HG03039 (cell line): Measurements from ENCODE around the gene ENG.

Source experiments
- ATAC-seq: cut with Tn5 transposase; IDR thresholded peaks from one replicate; pipeline ENCODE4 v1.9.1; 2021; ENCODE audit warnings: mild to moderate bottlenecking, moderate library complexity; ENCODE audit not compliant: unreplicated experiment

Gene ENG

DNA sequence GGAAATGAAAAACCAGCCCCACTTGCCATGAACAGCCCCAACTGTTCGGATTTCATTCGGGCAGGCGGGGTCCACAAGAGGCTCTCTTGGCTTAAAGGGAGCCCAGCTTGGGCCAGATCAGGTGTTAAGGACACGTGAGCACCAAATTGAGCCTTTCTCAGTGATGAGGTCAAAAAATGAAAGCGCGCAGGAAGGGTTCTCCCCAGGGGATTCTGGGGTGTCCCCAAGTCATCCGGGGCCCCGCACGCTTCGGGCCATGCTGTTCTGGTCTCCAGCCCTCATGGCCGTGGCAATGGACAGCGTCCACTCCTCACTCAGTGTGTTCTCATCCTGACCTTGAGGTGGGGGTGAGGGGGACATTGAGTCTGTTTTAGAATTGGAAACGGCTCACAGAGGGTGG, 12.1 kb upstream of the ENG start:
- no peak for ATAC-seq

- ATAC-seq = no peak
These were observed 11.4 kb upstream of the ENG start for GRCh38 chr9:127865645-127866464.

DNA sequence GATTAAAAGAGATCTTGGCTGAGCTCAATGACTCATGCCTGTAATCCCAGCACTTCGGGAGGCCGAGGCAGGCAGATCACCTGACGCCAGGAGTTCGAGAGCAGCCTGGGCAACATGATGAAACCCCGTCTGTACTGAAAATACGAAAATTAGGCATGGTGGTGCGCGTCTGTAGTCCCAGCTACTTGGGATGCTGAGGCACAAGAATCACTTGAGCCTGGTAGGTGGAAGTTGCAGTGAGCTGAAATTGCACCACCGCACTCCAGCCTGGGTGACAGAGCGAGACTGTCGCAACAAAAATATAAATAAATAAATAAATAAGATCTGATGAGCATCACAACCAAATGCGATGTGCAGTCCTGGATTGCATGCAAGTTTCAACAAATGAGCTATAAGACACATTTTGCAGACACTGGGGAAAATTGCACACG, 8.7 kb upstream of the ENG start:
- no peak for ATAC-seq

- ATAC-seq = no peak
These were observed 7.9 kb upstream of the ENG start for GRCh38 chr9:127862075-127863011.

DNA sequence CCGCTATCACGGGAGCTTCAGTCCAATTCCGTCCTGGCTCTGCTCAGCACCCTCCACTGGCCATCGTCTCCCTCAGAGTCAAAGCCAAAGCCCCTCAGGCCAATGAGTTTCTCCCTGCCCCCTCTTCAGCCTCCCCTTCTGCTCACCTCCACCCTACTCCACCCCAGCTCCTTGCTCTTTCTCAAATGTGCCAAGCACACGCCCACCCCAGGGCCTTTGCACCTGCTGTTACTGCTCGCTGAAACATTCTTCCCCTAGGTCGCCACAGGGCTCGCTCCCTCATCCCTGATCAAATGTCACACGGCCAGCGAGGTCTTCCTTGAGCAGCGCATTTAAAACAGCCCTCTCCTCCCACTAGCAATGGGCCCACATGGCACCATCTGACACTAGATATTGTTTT, 6.3 kb upstream of the ENG start:
- no peak for ATAC-seq

GRCh38 chr9:127860260-127860659, 5.8 kb upstream of the ENG start:
- ATAC-seq = no peak

- no peak for ATAC-seq
These were observed 3.6 kb upstream of the ENG start for GRCh38 chr9:127858041-127858512.

GRCh38 chr9:127857278-127857677, 2.8 kb upstream of the ENG start:
- ATAC-seq = no peak

GRCh38 chr9:127856729-127857116, 2.3 kb upstream of the ENG start:
- no peak for ATAC-seq

GRCh38 chr9:127856094-127856728, 1.8 kb upstream of the ENG start:
- no peak for ATAC-seq

GRCh38 chr9:127855522-127855921, 1.1 kb upstream of the ENG start:
- ATAC-seq = no peak

GRCh38 chr9:127854960-127855359, 502 bp upstream of the ENG start:
- ATAC-seq = no peak

DNA sequence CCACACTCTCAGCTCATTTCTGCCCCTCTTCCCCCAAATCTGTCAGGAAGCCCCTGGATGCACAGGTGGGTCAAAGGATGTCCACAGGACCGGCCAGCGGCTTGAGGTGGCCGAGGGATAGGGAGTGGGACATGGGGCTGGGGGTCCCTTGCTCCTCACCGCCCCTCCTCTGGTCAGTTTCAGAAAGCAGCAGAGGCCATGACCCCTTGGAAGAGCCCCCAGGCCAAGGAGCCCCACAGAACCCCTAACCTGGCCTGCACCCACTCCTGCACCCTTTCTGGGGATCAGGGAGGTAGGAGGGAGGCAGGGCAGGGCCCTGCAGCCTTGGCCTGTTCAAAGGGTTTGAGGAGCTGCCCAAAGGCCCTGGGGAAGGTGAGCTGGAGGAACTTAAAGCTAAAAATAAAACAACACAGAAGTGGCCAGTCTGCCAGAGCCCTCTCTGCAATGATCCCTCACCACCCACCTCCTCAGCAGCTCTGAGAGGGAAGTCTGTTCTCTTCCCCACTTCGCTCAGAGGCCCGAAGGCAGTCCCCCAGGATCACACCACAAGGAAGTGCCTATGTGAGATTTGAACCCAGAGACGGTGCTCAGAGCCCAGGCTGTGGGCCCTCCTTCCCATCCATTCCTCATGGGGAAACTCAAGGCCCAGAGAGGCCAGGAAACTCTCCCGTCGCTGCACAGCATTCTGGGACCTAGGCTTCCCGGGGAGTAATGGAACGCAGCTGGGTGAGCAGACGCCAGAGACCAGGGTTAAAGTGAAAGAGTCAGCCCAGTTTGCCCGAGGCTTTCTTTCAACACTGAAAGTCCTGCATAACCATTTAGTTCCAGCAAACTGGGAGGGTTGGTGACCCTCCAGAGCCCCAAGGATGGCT, 910 bp downstream of the ENG start:
- ATAC-seq = no peak

DNA sequence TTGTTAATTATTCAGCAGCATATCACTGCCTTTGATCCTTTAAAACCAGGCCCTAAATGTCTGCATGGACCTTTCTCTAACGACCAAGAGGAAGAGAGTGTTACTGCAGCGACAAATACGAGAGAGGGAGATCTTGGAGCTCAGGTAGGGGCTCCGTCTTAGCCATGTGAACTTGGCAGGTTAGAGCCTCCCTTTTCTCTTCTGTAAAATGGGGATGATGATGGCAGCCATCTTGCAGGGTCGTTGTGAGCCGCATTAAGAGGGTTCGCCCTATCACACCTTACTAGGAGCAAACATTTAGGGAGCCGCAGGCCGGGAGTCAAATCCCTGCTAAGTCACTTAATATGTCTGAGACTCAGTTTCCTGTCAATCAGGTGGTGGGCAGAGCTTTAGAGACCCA, 1.6 kb downstream of the ENG start:
- no peak for ATAC-seq

DNA sequence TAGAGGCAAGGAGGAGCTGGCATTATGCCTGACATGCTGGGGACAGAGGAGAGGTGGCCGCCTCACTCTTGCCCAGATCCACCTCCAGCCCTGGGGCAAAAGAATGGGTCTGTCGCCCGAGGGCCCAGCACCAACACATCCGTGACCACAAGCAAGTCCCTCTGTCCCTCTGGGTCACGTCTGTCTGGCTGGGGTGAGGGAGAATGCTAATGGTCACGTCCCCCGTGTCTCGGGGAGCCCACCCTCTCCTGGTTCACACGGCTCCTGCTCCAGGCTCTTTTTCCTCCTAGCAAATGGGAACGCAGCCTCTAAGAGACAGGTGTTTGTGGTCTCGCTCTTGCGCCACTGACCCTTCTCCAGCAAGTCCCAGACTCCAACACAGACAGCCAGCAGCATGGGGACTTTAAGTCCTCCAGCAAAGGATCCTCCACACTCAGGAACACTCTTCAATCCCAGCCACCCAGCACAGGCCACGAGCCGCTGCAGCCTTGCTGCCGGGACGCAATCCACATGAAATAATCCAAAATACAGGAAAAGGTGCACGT, 4.1 kb downstream of the ENG start:
- no peak for ATAC-seq

DNA sequence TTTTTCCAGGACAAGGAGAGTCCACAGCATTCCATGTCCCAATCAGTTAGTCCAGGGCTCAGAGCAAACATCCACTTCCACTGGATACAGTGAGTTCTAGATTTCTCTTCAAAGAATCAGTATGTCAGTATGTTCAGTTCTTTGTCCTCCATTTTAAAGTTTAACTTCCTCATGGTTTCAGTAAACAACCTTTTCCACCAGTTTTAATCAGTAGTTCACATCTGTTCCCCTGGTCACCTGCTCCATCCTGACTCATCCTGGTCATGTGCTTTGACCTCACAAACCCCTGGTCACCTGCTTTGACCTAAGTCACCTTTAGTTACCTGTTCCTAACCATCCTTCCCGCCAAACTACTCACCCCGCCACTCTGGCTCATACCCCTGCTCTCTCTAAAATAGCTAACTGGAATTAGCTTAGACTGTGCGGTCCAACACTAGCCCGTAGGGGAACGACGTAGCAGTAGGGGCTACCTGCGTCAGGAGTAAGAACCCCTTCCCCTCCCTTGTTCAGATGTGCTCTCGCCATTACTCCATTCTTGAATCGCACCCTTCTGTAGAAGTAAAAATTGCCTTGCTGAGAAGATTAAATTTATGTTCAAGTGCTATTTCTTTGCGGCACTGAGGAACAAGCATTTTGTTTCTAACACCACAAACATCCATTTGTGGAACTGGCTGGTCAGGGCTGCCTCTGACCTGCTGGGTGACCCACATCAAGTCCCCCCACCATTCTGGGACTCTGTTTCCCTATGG, 5.5 kb downstream of the ENG start:
- no peak for ATAC-seq

DNA sequence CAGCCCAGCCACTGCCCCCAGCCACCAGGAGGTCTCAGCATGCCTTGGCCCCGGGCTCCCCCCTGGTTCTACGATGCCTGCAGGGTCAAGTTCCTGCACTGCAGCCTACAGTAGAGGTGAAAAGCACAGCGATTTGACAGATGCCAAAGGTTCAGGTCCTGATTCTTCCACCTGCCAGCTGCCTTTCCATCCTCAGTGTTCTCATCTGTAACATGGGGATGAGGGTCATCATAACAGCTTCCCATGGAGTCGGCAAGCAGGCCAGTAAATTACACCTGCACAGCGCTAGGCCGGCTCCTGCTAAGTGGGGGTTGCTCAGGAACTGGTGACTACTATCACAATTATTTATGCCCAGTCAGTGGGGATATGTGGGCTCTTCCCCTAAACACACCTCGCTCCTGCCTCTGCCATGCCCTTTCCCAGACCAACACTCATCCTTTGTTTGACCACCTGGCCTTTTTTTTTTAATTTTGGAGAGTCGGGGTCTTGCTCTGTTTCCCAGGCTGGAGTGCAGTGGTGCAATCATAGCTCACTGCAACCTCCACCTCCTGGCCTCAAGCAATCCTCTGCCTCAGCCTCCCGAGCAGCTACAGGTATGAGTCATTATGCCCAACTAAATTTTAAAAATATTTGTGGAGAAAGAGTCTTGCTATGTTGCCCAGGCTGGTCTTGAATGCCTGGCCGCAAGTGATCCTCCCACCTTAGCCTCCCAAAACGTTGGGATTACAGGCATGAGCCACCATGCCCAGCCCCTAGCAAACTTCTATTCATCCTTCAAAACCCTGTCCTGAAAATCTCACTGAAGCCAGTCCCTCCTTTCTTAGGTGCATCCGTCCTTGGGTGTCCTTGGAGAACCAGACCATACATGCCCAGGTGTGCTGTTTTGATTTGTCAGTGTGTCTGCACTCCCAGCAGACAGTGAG, 6.4 kb downstream of the ENG start:
- no peak for ATAC-seq

- ATAC-seq = no peak
These were observed 7.3 kb downstream of the ENG start for GRCh38 chr9:127847178-127847510.
